Stimulated activated effector memory CD8-positive, alpha-beta T cell treated with anti-CD3 and anti-CD28 coated beads, Interleukin-12 subunit alpha, Interleukin-12 subunit beta, amount 100 ng/mL, for 72 hours (primary cell): ENCODE data around the gene UGCG.

Experiments
- ATAC-seq: fragments of 150-1000 bp; cut with Tn5 transposase; 2 replicates; pipeline ENCODE4 v1.10.0; 2021
- DNase-seq, 2 donors: peaks; one replicate each; pipeline ENCODE4 v3.0.0; 2021 to 2022; ENCODE audit warnings: low spot score in 2 of 2
- H3K27ac Mint-ChIP-seq: one replicate; pipeline ENCODE4 v1.8.0; 2022; ENCODE audit warnings: mild to moderate bottlenecking, mixed read lengths
- H3K36me3 Mint-ChIP-seq: one replicate; pipeline ENCODE4 v1.8.0; 2022; ENCODE audit warnings: mild to moderate bottlenecking, mixed read lengths
- H3K4me1 Mint-ChIP-seq: one replicate; pipeline ENCODE4 v1.8.0; 2022; ENCODE audit warnings: mixed read lengths
- H3K4me3 Mint-ChIP-seq: one replicate; pipeline ENCODE4 v1.8.0; 2022; ENCODE audit warnings: mild to moderate bottlenecking, mixed read lengths
- H3K9me3 Mint-ChIP-seq: one replicate; pipeline ENCODE4 v1.8.0; 2022; ENCODE audit warnings: mixed read lengths

The UGCG gene

GRCh38 chr9:111895996-111896941 is at the start of gene UGCG:
UGCG (plus strand) TSS chr9:111896814; CDS start chr9:111897216, 402 bp downstream.
- ATAC-seq (peak; percentile 94), DNase-seq (peak; percentile 87 to 93)
- peaks cover 6% of the 10 kb centered on the region for H3K4me1 Mint-ChIP-seq
- peaks cover 6% of the 10 kb centered on the region for H3K36me3 Mint-ChIP-seq
- no peaks in the 10 kb centered on the region for H3K9me3 Mint-ChIP-seq
- no peak within 1 kb of the TSS for H3K4me3 Mint-ChIP-seq
- no peak within 1 kb of the TSS for H3K27ac Mint-ChIP-seq

GRCh38 chr9:111851553-111851952 is 45.1 kb upstream of the UGCG start:
- no peaks in the 10 kb centered on the region for H3K9me3 Mint-ChIP-seq
- DNase-seq, result no peak
- ATAC-seq, result no peak
- peaks cover 5% of the 10 kb centered on the region for H3K4me1 Mint-ChIP-seq
- no peaks in the 10 kb centered on the region for H3K36me3 Mint-ChIP-seq
- no peak overlapping the region for H3K27ac Mint-ChIP-seq
- no peak overlapping the region for H3K4me3 Mint-ChIP-seq

GRCh38 chr9:111852291-111852690 is 44.3 kb upstream of the UGCG start:
- peaks cover 5% of the 10 kb centered on the region for H3K4me1 Mint-ChIP-seq
- ATAC-seq (no peak), DNase-seq (no peak)
- H3K9me3 Mint-ChIP-seq, result no peaks in the 10 kb centered on the region
- H3K27ac Mint-ChIP-seq, result no peak overlapping the region
- no peak overlapping the region for H3K4me3 Mint-ChIP-seq
- H3K36me3 Mint-ChIP-seq, result no peaks in the 10 kb centered on the region

- ATAC-seq, result no peak
- no peaks in the 10 kb centered on the region for H3K36me3 Mint-ChIP-seq
- no peak overlapping the region for H3K27ac Mint-ChIP-seq
- DNase-seq, result no peak
- no peak overlapping the region for H3K4me3 Mint-ChIP-seq
- peaks cover 5% of the 10 kb centered on the region for H3K4me1 Mint-ChIP-seq
- no peaks in the 10 kb centered on the region for H3K9me3 Mint-ChIP-seq
These were observed 43.2 kb upstream of the UGCG start for GRCh38 chr9:111853450-111853827.

GRCh38 chr9:111854799-111855198 is 41.8 kb upstream of the UGCG start:
- peaks cover 5% of the 10 kb centered on the region for H3K4me1 Mint-ChIP-seq
- DNase-seq (no peak), ATAC-seq (no peak)
- no peaks in the 10 kb centered on the region for H3K9me3 Mint-ChIP-seq
- H3K4me3 Mint-ChIP-seq, result no peak overlapping the region
- H3K36me3 Mint-ChIP-seq, result no peaks in the 10 kb centered on the region
- H3K27ac Mint-ChIP-seq, result no peak overlapping the region

- no peak for ATAC-seq
- no peaks in the 10 kb centered on the region for H3K9me3 Mint-ChIP-seq
These were observed 38.9 kb upstream of the UGCG start for GRCh38 chr9:111857555-111858211.

GRCh38 chr9:111860443-111860842 is 36.2 kb upstream of the UGCG start:
- no peak for DNase-seq
- Mint-ChIP-seq H3K27ac (no peak overlapping the region), H3K36me3 (no peaks in the 10 kb centered on the region), H3K4me3 (no peak overlapping the region), H3K4me1 (no peaks in the 10 kb centered on the region), H3K9me3 (peaks cover 6% of the 10 kb centered on the region)
- no peak for ATAC-seq

More at GRCh38 chr9:111857555-111858211, 38.9 kb upstream of the UGCG start:
- H3K27ac Mint-ChIP-seq, result no peak overlapping the region
- no peaks in the 10 kb centered on the region for H3K36me3 Mint-ChIP-seq
- no peak overlapping the region for H3K4me3 Mint-ChIP-seq
- no peak for DNase-seq
- no peaks in the 10 kb centered on the region for H3K4me1 Mint-ChIP-seq

GRCh38 chr9:111863636-111864035 is 33.0 kb upstream of the UGCG start:
- Mint-ChIP-seq H3K4me3 (no peak overlapping the region), H3K36me3 (no peaks in the 10 kb centered on the region), H3K4me1 (peaks cover 6% of the 10 kb centered on the region), H3K27ac (no peak overlapping the region), H3K9me3 (peaks cover 6% of the 10 kb centered on the region)
- DNase-seq (no peak), ATAC-seq (no peak)

GRCh38 chr9:111866976-111867375 is 29.6 kb upstream of the UGCG start:
- Mint-ChIP-seq H3K36me3 (peaks cover 6% of the 10 kb centered on the region), H3K4me3 (no peak overlapping the region)

GRCh38 chr9:111868475-111868874 is 28.1 kb upstream of the UGCG start:
- no peak overlapping the region for H3K4me3 Mint-ChIP-seq
- peaks cover 17% of the 10 kb centered on the region for H3K4me1 Mint-ChIP-seq
- peaks cover 6% of the 10 kb centered on the region for H3K36me3 Mint-ChIP-seq
- H3K27ac Mint-ChIP-seq, result no peak overlapping the region
- H3K9me3 Mint-ChIP-seq, result no peaks in the 10 kb centered on the region
- DNase-seq (no peak), ATAC-seq (no peak)

More at GRCh38 chr9:111866976-111867375, 29.6 kb upstream of the UGCG start:
- ATAC-seq, result peak; percentile 31
- Mint-ChIP-seq H3K27ac (no peak overlapping the region), H3K4me1 (peaks cover 17% of the 10 kb centered on the region), H3K9me3 (peaks cover 6% of the 10 kb centered on the region)
- no peak for DNase-seq

- DNase-seq (peak in 1 of 2 donors; percentile 64), ATAC-seq (peak; percentile 94)
- peaks cover 17% of the 10 kb centered on the region for H3K4me1 Mint-ChIP-seq
- H3K9me3 Mint-ChIP-seq, result no peaks in the 10 kb centered on the region
- no peak overlapping the region for H3K27ac Mint-ChIP-seq
- no peak overlapping the region for H3K4me3 Mint-ChIP-seq
- H3K36me3 Mint-ChIP-seq, result peaks cover 6% of the 10 kb centered on the region
These were observed 25.7 kb upstream of the UGCG start for GRCh38 chr9:111870774-111871498.

GRCh38 chr9:111871499-111871855 is 25.1 kb upstream of the UGCG start:
- H3K36me3 Mint-ChIP-seq, result peaks cover 6% of the 10 kb centered on the region
- peaks cover 17% of the 10 kb centered on the region for H3K4me1 Mint-ChIP-seq
- H3K27ac Mint-ChIP-seq, result no peak overlapping the region
- ATAC-seq, result no peak
- no peaks in the 10 kb centered on the region for H3K9me3 Mint-ChIP-seq
- no peak for DNase-seq
- H3K4me3 Mint-ChIP-seq, result no peak overlapping the region

- Mint-ChIP-seq H3K36me3 (peaks cover 6% of the 10 kb centered on the region), H3K27ac (no peak overlapping the region), H3K9me3 (no peaks in the 10 kb centered on the region), H3K4me3 (no peak overlapping the region), H3K4me1 (peaks cover 11% of the 10 kb centered on the region)
- no peak for ATAC-seq
- DNase-seq, result no peak
These were observed 23.7 kb upstream of the UGCG start for GRCh38 chr9:111872886-111873285.

GRCh38 chr9:111873901-111874300 is 22.7 kb upstream of the UGCG start:
- DNase-seq (no peak), ATAC-seq (no peak)
- Mint-ChIP-seq H3K36me3 (peaks cover 6% of the 10 kb centered on the region), H3K9me3 (no peaks in the 10 kb centered on the region), H3K4me3 (no peak overlapping the region), H3K4me1 (peaks cover 11% of the 10 kb centered on the region), H3K27ac (no peak overlapping the region)

- Mint-ChIP-seq H3K4me1 (peaks cover 11% of the 10 kb centered on the region), H3K27ac (no peak overlapping the region), H3K9me3 (no peaks in the 10 kb centered on the region), H3K4me3 (no peak overlapping the region), H3K36me3 (peaks cover 6% of the 10 kb centered on the region)
- ATAC-seq (no peak), DNase-seq (no peak)
These were observed 22.1 kb upstream of the UGCG start for GRCh38 chr9:111874500-111874899.
